IPS DF 6.9 (cell line): ENCODE results near the gene PARP12.

Source experiments
- DNase-seq: peaks from one replicate; pipeline ENCODE4 v3.0.0-alpha.2; 2013; ENCODE audit warnings: low read depth, low spot score
- H3K27ac ChIP-seq: one replicate; pipeline ENCODE4 v1.5.1; 2013; ENCODE audit warnings: low read length, control low read depth
- H3K27me3 ChIP-seq: 2 replicates; pipeline ENCODE4 v1.6.1; 2013; ENCODE audit warnings: mild to moderate bottlenecking, low read length; ENCODE audit not compliant: control insufficient read depth, insufficient read depth
- H3K36me3 ChIP-seq: 2 replicates; pipeline ENCODE4 v1.6.1; 2013; ENCODE audit warnings: low read length; ENCODE audit not compliant: control insufficient read depth, insufficient read depth
- H3K4me1 ChIP-seq: 2 replicates; pipeline ENCODE4 v1.6.1; 2013; ENCODE audit warnings: low read length; ENCODE audit not compliant: control insufficient read depth, insufficient read depth
- H3K4me3 ChIP-seq: 2 replicates; pipeline ENCODE4 v1.5.1; 2013; ENCODE audit warnings: mild to moderate bottlenecking, low read length
- H3K9me3 ChIP-seq: 2 replicates; pipeline ENCODE4 v1.6.1; 2013; ENCODE audit warnings: low read length, inconsistent platforms; ENCODE audit not compliant: control insufficient read depth, insufficient read depth
- WGBS: extraction: QIAGEN DNeasy Blood & Tissue Kit; methylation state at CpG from one replicate; pipeline ENCODE4 v1.1.7; 2013; ENCODE audit warnings: mixed read lengths, missing lambda C conversion rate; ENCODE audit not compliant: insufficient read length, insufficient coverage; 5-methylcytosine and 5-hydroxymethylcytosine counted together

The PARP12 gene

GRCh38 chr7:140049339-140050024 lies 13.3 kb downstream of the PARP12 start:
- H3K27me3 ChIP-seq = no peaks in the 10 kb centered on the region
- no peaks in the 10 kb centered on the region for H3K4me1 ChIP-seq
- no peaks in the 10 kb centered on the region for H3K9me3 ChIP-seq
- H3K27ac ChIP-seq = no peak overlapping the region
- H3K4me3 ChIP-seq = no peak overlapping the region
- WGBS = no CpG with 5 or more reads among the region's 5 CpGs
- H3K36me3 ChIP-seq = no peaks in the 10 kb centered on the region
- DNase-seq = no peak

GRCh38 chr7:140048989-140049338 lies 13.8 kb downstream of the PARP12 start:
- no peaks in the 10 kb centered on the region for H3K27me3 ChIP-seq
- H3K4me1 ChIP-seq = no peaks in the 10 kb centered on the region
- WGBS = no CpG with 5 or more reads among the region's 1 CpG
- no peak overlapping the region for H3K27ac ChIP-seq
- no peak overlapping the region for H3K4me3 ChIP-seq
- H3K36me3 ChIP-seq = no peaks in the 10 kb centered on the region
- no peaks in the 10 kb centered on the region for H3K9me3 ChIP-seq
- DNase-seq = no peak

DNA sequence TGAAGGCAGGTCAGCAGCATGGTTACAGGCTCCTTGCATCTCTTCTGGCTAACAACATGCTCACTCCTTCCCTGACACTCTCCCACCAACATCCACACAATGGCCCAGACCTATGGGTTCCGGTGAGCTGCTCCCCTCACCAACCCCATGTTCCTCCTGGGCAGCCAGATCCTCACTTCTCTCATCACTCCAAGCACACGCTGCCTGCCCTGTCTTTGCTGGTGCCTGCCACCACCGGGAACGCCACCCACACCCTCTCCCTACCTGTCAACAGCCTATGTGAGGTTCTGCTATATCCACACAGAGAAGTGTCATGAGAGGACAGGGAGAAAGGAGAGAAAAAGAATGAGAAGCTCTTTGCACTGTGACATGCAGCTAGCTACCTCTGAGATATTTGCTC lies 14.6 kb downstream of the PARP12 start:
- no peak for DNase-seq
- Histone ChIP-seq H3K27ac (no peak overlapping the region), H3K9me3 (no peaks in the 10 kb centered on the region), H3K4me3 (no peak overlapping the region), H3K4me1 (no peaks in the 10 kb centered on the region), H3K27me3 (no peaks in the 10 kb centered on the region), H3K36me3 (no peaks in the 10 kb centered on the region)
- no CpG with 5 or more reads among the region's 4 CpGs for WGBS

DNA sequence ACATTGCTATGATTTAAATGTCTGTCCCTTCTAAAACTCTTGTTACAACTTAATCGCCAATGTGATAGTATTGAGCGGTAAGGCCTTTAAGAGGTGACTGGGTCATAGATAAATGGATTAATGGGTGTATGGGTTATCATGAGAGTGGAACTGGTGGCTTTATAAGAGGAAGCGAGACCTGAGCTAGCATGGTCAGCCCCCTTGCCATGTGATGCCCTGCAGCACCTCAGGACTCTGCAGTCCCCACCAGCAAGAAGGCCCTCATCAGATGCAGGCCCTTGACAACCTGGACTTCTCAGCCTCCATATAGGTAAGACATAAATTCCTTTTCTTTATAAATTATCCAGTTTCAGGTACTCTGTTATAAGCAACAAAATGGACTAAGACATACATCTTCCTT lies 15.6 kb downstream of the PARP12 start:
- Histone ChIP-seq H3K4me1 (no peaks in the 10 kb centered on the region), H3K27ac (no peak overlapping the region), H3K36me3 (no peaks in the 10 kb centered on the region), H3K9me3 (no peaks in the 10 kb centered on the region), H3K27me3 (no peaks in the 10 kb centered on the region), H3K4me3 (no peak overlapping the region)
- no CpG with 5 or more reads among the region's 3 CpGs for WGBS
- DNase-seq = no peak

DNA sequence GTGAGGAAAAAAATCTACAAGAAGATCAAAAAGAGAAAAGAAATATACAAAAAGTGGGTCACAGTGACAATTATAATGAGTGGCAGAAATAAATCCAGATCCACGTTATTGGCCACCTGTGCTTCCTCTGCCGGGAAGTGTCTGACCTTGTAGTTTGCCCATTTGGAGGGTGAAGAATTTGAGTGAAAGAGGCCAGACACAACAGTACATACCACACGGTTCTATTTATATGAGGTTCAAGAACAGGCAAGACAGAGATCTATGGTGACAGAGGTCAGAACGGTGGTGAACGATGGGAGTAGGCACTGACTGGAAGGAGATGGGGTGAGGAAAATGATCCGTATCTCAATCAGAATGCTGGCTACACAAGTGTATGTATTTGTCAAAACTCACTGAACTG lies 17.1 kb downstream of the PARP12 start:
- no peaks in the 10 kb centered on the region for H3K4me1 ChIP-seq

DNA sequence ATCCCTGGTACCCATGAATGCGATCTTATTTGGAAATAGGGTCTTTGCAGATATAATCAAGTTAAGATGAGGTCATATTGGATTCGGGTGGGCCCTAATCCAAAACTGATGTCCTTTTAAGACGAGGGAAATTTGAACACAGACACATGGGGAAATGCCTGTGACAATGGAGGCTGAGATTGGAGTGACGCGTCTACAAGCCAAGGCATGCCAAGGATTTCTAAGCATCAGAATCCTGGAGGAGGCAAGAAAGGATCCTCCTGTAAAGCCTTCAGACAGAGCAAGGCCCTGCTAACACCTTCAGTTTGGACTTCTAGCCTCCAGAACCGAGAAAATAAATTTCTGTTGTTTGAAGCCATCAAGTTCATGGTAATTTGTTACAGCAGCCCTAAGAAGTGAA lies 18.5 kb downstream of the PARP12 start:
- no peaks in the 10 kb centered on the region for H3K27me3 ChIP-seq
- H3K27ac ChIP-seq = no peak overlapping the region
- no CpG with 5 or more reads among the region's 6 CpGs for WGBS
- peaks cover 2% of the 10 kb centered on the region; the same call in 1 of the 2 replicates for H3K36me3 ChIP-seq
- no peaks in the 10 kb centered on the region for H3K9me3 ChIP-seq
- H3K4me1 ChIP-seq = no peaks in the 10 kb centered on the region
- no peak overlapping the region for H3K4me3 ChIP-seq
- DNase-seq = no peak

More for the DNA sequence above, 17.1 kb downstream of the PARP12 start:
- Histone ChIP-seq H3K4me3 (no peak overlapping the region), H3K9me3 (no peaks in the 10 kb centered on the region), H3K27me3 (no peaks in the 10 kb centered on the region), H3K36me3 (peaks cover 2% of the 10 kb centered on the region; the same call in 1 of the 2 replicates), H3K27ac (no peak overlapping the region)
- no CpG with 5 or more reads among the region's 6 CpGs for WGBS
- no peak for DNase-seq

DNA sequence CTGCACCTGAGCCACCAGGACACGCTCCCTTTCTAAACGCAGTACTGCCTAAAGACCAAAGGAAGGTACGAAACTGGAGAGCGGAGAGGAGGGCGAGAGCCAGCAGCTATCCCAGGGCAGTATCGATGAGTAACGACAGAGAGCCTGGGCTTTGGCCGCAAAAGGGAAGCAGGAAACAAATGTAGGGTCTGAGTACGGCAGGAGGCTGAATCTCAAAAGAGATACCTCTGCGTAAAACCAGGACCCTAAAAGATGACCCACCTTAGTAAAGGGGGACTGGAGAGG lies 20.4 kb downstream of the PARP12 start:
- Histone ChIP-seq H3K4me1 (no peaks in the 10 kb centered on the region), H3K9me3 (no peaks in the 10 kb centered on the region), H3K27ac (no peak overlapping the region), H3K4me3 (no peak overlapping the region), H3K36me3 (peaks cover 2% of the 10 kb centered on the region; the same call in 1 of the 2 replicates), H3K27me3 (no peaks in the 10 kb centered on the region)
- WGBS = no CpG with 5 or more reads among the region's 10 CpGs
- DNase-seq = no peak

DNA sequence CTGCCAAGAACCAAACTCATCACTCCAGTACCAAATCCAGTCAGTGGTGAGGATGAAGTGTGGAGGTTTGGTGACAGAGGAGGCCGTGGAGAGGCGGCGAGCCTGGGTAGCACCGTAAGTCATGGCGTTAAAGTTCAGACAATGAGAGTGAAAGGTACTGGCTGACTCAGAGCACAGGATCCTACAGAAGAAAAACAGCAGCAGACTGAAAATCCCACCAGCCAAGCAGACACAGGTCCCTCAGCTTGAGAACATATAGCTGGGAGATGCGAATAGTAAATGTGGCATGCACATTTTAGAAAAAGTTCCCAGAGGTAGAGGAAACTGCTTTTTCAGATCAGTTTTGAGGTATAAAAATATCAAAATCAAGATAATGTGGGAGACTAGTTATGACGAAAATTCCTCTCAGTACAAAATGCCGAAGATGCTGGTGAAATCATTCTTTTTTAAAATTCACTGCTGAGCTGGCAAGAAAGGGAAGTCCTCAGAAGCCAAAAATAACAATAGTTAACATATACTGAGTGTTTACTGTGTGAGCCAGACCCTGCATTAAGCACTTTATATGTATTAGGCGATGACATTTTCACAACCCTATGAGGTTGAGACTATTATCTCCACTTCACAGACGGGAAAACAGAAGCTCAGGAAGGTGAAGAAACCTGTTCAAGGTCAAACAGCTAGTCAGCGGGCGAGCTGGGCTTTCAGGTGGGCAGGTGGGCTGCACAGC lies 20.9 kb downstream of the PARP12 start:
- H3K4me3 ChIP-seq = no peak overlapping the region
- no peaks in the 10 kb centered on the region for H3K4me1 ChIP-seq
- DNase-seq = no peak
- H3K27ac ChIP-seq = no peak overlapping the region
- peaks cover 2% of the 10 kb centered on the region; the same call in 1 of the 2 replicates for H3K36me3 ChIP-seq
- no CpG with 5 or more reads among the region's 12 CpGs for WGBS
- no peaks in the 10 kb centered on the region for H3K9me3 ChIP-seq
- no peaks in the 10 kb centered on the region for H3K27me3 ChIP-seq

DNA sequence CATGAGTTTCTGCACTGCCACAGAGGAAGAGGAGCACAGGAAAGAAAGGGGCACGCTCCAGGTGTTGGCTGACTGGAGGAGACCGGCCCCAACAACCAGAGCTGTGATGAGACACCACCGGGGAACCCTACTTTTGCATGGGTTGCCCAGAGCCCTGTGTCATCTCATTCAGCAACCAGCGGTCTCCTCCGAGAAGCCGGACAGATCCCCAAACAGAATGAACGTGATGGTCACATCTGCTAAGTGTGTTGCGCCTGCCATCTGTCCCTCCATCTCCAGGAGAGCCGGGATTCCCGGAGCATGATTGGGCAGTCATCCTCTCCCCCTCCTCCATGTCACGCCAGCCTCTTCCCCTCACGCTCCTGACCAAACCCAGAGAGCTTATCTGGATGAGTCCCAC lies 22.9 kb downstream of the PARP12 start:
- H3K4me1 ChIP-seq = no peaks in the 10 kb centered on the region
- no peak overlapping the region for H3K27ac ChIP-seq
- H3K36me3 ChIP-seq = peaks cover 2% of the 10 kb centered on the region; the same call in 1 of the 2 replicates
- H3K9me3 ChIP-seq = no peaks in the 10 kb centered on the region
- H3K27me3 ChIP-seq = no peaks in the 10 kb centered on the region
- H3K4me3 ChIP-seq = no peak overlapping the region
- no CpG with 5 or more reads among the region's 12 CpGs for WGBS
- DNase-seq = no peak

DNA sequence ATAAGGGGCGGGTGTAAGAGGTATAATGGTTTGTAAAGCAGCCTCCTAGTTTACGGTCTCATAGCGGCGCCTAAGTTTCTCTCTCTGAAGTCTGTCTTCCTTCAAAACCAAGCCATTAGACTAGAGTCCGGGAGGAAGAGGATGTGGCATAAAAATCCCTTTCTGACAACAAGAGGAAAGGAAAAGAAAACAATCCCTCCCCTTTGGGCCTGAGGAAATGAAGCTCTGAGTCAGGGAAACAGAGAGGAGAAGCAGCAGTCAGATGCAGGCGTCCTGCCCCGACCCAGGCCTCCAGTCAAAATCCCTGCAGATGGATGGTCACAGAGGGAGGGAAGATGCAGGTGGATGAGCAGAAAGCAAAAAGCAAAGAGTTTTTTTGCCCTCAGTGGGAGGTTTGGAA lies 23.7 kb downstream of the PARP12 start:
- DNase-seq = no peak
- H3K36me3 ChIP-seq = peaks cover 2% of the 10 kb centered on the region; the same call in 1 of the 2 replicates
- no CpG with 5 or more reads among the region's 7 CpGs for WGBS
- H3K4me3 ChIP-seq = no peak overlapping the region
- H3K27me3 ChIP-seq = no peaks in the 10 kb centered on the region
- no peak overlapping the region for H3K27ac ChIP-seq
- H3K9me3 ChIP-seq = no peaks in the 10 kb centered on the region
- no peaks in the 10 kb centered on the region for H3K4me1 ChIP-seq
